Astrocyte of the spinal cord (primary cell): ENCODE measurements around the gene DIP2B.

Source experiments
- DNase-seq: peaks from one replicate; pipeline ENCODE4 v3.0.0; 2011; ENCODE audit warnings: low read depth, low spot score
- H3K4me3 ChIP-seq: 2 replicates; pipeline ENCODE4 v1.5.1; 2011; ENCODE audit warnings: low read depth, mild to moderate bottlenecking, low read length, moderate library complexity
- in situ Hi-C: cut with HindIII; loops from 2 replicates; pipeline ENCODE4 v1.10.0; 2017; ENCODE audit warnings: low sequenced_read_pairs
- TF ChIP-seq, protein P1 (sequence below): IDR thresholded peaks from 2 replicates; pipeline ENCODE4 v1.5.1; 2012; ENCODE audit warnings: low read depth, mild to moderate bottlenecking, low read length, inconsistent platforms

DIP2B gene

DNA sequence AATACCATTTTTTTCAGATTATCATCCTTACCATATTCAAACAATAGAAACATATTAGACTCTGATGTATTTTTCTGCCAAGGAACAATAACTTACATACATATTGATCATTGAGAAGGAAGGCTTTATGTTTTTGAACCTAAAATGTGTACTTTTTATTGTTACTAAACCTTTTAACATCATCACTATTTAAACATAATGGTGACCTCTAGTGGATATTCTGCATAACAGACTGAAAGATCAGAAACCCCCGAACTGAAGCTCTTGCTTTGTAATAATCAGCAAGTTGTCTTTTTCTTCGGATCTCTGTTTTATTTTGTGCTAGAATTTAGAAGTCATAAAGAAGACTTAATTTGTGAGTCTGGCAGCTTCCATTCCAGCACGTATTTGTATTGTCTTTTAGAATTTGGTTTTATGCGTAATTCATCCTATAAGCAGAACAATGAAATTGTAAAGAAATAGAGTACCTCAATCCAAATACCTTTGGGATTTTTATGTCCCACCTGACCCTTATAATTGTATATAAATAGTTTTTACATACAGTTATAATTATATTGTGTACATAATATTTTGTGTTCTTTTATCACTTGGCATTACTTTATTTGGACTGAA, 133.2 kb downstream of the DIP2B start:
- TF ChIP-seq, protein P1, sequence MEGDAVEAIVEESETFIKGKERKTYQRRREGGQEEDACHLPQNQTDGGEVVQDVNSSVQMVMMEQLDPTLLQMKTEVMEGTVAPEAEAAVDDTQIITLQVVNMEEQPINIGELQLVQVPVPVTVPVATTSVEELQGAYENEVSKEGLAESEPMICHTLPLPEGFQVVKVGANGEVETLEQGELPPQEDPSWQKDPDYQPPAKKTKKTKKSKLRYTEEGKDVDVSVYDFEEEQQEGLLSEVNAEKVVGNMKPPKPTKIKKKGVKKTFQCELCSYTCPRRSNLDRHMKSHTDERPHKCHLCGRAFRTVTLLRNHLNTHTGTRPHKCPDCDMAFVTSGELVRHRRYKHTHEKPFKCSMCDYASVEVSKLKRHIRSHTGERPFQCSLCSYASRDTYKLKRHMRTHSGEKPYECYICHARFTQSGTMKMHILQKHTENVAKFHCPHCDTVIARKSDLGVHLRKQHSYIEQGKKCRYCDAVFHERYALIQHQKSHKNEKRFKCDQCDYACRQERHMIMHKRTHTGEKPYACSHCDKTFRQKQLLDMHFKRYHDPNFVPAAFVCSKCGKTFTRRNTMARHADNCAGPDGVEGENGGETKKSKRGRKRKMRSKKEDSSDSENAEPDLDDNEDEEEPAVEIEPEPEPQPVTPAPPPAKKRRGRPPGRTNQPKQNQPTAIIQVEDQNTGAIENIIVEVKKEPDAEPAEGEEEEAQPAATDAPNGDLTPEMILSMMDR: peak; percentile 52
- no peak overlapping the region for H3K4me3 ChIP-seq
- in situ Hi-C loops: no loop called here
- DNase-seq: peak; percentile 71

DNA sequence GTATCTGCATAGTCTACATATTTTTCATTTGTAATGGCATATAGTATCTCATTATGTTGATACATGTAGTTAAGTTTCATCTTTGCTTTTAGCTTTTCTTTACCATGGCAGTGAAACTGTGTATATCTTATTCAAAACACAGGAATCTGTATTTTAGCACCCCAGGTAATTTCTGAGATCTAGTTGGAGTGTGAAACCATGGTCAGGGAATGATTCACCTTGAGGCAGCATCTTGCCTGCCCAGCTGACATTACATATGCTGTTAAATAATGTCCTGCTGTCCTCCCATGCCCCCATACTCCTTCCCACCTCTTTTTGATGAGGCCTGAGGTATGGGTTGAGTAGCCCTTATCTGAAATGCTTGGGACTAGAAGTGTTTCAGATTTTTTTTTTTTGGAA, 133.7 kb downstream of the DIP2B start:
- TF ChIP-seq, protein P1: no peak
- in situ Hi-C loops: no loop called here
- DNase-seq: no peak
- no peak overlapping the region for H3K4me3 ChIP-seq

DNA sequence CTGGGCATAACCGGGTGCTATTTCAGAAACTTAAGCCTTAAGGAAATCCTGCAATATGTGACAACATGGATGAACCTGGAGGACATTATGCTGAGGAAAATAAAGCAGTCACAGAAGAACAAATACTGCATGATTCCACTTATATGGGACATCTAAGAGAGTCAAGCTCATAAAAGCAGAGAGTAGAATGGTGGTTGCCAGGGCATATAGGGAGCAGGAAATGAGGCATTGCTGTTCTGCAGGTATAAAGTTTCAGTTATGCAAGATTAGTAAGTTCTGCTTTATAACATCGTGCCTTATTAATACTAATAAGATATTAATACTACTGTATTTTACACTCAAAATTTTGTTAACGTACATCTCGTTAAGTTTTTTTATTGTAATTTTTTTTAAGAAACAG, 134.9 kb downstream of the DIP2B start:
- no peak overlapping the region for H3K4me3 ChIP-seq
- DNase-seq: no peak
- TF ChIP-seq, protein P1: no peak
- in situ Hi-C loops: no loop called here

DNA sequence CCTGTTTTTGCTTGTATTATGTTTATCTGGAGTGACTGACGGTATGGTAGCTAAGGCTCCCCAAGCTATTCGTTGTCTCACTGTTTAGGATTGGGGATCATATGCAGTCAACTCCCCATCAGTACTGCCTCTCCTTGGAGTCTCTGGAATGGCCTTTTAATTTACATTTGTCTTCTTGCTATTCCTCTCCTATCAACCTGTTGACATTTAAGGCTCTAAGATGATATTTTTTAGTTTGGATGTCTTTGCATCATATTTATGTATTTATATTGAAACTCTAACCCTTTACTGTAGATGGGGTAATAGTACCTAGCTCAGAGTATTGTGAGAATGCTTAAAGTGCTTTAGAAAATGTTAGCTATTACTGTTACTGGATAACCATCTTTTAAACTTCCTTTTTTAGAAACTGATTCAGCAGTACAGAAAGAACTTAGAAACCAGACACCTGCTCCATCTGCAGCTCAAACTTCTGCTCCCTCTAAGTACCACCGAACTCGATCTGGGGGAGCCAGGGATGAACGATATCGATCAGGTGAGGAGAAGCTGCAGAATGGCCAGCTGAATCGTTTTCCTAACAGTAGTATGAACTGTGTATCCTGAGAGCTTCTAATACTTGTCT, 135.6 kb downstream of the DIP2B start:
- H3K4me3 ChIP-seq: no peak overlapping the region
- in situ Hi-C loops: no loop called here
- TF ChIP-seq, protein P1: no peak
- DNase-seq: no peak

DNA sequence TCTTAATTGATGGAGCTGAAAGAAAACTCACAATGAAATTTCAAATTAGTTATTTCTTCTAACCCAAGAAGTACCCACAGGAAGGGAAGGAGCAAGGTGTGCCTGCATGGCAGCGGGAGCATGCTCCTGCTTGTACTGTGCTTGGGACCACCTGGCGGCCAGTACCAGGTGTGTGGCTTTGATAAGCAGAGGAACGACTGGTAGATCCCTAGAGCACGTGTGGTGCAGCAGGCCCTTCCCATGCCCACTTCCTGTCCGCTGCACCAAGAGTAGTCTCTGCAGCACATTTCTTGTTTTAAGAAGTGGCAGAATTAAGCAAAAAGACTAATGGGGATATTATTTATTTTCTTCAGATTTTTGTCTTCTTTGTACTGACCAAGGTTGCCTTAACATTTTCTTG, 136.8 kb downstream of the DIP2B start:
- no peak overlapping the region for H3K4me3 ChIP-seq
- in situ Hi-C loops: no loop called here
- TF ChIP-seq, protein P1: no peak
- DNase-seq: no peak

DNA sequence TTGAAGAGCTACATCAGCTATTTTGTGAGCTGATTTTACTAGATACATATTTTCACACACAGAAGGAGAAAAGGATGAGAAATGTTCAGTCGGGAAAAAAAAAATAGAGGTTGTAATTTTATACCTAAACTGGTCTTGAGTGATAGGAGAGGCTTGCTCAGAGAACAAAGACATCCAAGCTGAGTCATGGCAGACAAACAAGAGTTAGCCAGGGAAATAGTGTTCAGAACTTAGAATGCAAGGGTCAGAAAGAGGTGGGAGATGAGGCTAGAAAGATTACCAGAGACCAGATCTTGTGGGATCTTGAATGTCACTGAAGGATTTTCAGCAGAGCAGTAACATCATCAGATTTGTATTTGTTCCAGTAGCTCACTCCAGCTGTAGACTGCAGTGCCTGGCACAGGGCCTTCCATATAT, 137.3 kb downstream of the DIP2B start:
- H3K4me3 ChIP-seq: no peak overlapping the region
- DNase-seq: peak; percentile 84
- in situ Hi-C loops: no loop called here
- TF ChIP-seq, protein P1: no peak

DNA sequence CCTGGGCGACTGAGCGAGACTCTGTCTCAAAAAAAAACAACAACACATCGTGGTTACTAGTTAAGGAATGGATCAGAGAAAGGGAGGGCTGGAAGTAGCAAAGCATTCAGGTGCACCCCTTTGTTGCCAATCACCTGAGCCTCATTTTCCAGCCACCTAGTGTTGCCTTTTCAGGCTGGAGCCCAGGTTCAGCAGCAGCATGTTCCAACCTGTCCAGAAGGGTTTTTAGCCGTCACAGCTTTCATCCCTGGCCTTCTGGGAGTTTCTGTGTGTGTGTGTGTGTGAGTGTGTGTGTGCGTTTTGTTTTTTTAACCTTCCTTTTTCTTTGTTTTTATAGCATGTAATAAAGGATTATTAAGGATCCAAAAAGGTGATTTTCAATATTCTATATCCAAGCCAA, 138.0 kb downstream of the DIP2B start:
- DNase-seq: no peak
- H3K4me3 ChIP-seq: no peak overlapping the region
- TF ChIP-seq, protein P1: no peak
- in situ Hi-C loops: no loop called here
